ENCODE measurements around the gene TBC1D22A.

TBC1D22A gene

DNA sequence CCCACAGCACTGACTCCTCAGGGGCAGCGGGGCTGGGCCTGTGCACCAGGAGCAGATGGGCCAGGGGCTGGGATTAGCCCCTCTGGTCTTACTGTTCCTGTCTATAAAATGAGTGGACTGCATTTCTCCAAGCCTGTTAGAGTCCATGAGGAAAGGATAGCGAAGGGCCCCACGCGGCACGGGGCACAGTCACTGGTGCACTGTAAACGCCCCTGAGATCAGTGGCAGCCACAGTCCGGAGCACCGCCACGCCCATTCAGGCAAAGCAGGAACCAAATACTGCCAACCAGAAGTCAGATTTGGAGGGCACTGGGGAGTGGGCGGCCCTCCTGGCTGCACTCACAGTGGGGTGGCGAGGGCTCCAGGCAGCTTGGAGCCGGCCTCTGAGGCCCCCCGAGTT, 387.5 kb downstream of the TBC1D22A start:
- no peak for DNase-seq

DNA sequence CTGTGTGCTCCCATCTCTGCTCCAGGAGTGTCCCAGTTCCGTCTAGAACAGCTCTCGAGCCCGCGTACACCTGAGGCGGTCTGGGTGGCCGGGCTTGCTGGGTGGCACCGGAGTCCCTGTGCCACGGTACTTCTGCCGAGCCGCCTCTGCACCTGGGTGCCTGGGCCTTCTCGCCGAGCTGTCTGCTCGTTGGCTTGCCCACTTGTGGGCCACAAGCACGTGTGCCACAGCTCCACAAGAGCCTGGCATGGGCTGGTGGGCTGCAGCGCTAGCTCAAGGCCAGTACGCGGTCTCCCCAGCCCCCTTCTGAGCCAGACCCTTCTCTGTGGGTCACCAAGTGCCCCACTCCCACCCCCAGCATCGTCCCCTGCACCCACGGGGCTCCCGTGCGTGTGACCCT, 388.0 kb downstream of the TBC1D22A start:
- DNase-seq: no peak

DNA sequence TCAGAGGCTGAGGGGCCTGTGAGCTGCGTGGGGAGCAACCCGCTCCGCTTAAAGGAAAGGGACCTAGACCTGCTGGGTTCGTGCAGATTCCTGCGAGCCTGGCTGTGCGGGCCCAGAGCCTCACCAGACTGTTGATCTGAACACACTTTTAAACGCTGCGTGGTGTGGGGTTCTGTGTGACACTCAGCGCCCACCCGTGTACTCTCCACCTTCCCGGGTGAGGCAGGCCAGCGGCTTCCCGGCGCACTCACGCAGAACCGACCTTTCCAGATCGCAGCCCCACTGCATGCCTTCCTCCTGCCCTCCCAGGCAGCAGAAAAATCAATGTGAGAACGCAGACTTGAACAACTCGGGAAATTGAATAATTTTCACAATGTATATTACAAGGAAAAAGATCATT, 388.6 kb downstream of the TBC1D22A start:
- no peak for DNase-seq

DNA sequence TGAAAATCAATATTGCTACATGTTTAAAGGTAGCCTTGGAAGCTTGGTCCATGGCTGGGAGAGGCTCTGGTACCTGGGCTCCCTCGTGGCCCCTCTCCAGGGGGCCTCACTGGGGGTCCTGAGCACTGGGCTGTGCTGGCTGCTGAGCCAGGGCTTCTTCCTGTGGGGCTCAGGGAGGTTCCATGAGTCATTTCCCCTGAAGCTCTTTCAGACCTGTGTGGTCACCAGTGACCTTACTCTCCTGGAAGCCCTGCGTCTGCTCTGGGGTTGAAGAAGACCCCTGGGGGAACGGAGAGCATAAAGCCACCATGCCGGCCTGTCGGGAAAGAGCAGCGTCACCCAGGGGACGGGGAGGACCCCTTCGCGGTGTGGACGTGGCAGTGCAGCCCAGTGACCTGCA, 389.0 kb downstream of the TBC1D22A start:
- DNase-seq: no peak

DNA sequence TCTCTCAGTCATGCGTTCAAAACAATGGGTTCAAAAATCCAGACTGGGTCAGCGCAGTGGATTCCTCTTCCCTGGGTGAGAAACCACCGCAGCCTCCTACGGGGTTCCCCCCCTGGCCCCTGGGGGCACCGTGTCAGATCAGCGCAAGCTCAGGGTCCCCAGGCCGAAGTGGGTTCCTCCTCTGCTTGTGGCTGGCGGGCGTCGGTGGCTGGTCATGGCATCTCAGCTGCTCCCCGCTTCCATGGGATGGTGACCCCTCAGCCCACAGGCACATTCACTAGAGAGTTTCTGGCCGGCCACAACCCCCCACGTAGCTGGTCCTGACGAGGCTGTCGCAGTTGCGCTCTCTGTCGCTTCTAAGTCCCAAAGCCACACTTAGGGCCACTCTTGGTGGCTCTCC, 389.8 kb downstream of the TBC1D22A start:
- DNase-seq: no peak

DNA sequence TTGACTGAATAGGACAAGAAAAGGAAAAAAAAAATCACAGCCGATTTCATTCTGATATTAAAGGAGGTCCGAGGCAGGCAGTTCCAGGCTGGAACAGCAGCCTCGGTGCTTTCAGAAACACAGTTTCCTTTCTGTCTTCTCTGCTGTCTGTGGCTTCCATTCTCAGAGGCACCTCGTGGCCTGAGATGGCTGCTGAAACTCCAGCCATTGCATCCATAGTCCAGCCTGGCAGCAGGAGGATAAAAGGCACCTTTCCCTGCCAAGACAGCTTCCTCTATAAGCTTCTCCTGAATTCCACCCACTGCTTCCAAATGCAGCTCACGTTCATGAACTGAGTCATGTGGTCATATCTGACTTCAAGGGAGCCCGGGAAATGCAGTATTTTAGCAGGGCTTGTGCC, 390.5 kb downstream of the TBC1D22A start:
- DNase-seq: no peak

DNA sequence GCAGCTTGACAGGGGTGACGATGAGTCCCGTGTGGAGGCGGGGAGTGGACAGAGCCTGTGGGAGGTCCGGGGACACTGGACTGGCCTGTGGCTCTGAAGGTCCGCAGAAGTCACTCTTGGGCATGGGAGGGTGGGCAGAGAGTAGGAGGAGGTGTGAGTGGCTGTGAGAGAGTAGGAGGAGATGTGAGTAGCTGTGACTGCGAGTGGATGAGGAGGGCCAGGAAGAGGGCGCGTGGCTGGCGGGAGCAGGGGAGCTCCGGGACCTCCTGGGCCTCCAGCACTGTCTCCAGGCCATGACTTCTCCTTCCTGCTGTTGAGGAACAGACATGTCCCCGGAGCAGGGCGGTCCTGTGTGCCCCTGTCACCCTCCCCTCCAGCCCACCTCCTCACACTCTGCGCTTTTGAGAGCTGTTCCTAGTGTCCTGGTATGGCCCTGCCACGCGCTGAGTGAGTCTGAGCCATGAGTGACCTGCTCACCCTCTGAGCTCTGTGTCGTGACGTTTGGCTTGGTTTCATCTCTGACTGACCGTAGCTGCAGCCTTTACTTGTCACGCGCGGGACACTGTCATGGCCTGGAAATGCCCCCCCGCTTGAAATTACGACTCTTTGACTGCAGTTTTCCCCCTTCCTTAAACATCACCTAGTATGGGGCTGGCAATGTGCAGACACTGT, 391.5 kb downstream of the TBC1D22A start:
- DNase-seq: no peak

DNA sequence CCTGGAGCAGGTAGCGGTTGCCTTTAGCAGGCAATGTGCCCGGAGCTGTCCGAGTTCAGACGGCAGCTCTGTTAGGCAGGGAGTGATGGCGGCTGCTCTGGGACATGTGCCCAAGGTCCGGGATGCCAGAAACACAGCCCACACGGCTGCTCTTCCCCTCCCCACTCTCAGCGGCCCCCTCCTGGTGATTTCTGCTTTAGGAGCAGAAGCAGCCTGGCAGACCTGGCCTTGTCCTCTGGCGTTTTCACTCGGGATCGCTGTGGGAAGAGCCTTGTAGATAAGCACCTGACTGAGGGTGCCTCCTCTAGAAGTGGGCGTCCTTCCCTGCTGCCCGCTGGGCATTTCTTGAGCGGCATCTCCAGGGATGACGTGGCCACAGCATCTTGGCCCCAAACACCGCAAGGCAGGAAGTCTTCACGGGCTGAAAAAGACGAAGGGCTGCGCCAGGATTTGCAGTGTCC, 392.2 kb downstream of the TBC1D22A start:
- DNase-seq: no peak

DNA sequence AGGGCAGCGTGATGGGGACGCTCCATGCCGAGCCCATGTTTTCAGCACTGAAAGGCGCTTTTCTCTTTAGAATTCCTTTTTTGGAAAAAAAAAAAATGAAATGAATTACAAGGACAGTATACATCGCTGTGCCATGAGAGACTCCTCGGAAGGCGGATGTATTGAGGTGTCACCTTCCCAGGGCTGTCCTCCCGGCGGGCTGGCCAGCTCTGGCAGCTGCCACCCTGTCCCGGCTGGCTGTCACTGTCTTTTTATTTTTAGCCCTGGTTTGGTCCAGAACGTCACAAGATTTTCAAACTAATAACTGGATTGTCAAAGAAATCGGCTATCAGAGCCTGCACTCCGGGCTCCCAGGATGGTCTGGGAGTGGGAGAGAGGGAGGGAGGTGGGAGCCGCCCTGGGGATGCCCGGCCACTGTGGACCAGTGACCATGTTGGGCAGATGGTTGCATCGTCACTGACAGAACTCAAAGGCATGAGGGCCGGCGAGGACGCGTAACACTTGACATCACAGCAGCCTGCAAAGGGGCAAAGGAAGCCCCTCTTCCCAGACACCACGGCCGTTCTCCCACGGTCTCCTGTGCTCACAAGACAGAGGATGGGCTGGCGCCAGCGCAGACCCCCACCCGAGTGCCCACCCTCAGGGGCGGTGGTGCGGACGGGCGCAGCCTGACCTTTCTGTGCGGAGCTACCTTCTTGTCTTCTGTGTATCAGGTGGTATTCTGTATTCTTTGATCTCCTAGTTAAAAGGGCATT, 392.9 kb downstream of the TBC1D22A start:
- DNase-seq: no peak

DNA sequence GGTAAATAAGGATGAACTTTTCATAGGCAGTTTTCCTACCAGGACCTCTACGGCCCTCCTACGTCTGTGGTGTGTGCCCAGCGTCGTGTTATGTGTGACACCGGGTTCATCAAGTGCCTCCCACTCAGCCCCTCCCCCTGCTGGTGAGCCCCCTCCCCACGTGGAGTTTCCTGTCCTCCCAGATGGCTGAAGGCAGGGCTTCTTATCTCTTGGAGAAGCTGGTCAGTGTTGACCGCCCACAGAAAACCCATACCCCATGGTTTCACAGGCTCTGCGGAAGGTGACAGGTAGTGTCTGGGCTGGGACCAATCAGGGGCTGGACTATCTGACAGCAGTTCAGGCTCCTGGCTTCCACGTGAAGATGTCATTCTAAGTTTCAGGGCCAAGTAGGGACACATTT, 393.5 kb downstream of the TBC1D22A start:
- DNase-seq: no peak

DNA sequence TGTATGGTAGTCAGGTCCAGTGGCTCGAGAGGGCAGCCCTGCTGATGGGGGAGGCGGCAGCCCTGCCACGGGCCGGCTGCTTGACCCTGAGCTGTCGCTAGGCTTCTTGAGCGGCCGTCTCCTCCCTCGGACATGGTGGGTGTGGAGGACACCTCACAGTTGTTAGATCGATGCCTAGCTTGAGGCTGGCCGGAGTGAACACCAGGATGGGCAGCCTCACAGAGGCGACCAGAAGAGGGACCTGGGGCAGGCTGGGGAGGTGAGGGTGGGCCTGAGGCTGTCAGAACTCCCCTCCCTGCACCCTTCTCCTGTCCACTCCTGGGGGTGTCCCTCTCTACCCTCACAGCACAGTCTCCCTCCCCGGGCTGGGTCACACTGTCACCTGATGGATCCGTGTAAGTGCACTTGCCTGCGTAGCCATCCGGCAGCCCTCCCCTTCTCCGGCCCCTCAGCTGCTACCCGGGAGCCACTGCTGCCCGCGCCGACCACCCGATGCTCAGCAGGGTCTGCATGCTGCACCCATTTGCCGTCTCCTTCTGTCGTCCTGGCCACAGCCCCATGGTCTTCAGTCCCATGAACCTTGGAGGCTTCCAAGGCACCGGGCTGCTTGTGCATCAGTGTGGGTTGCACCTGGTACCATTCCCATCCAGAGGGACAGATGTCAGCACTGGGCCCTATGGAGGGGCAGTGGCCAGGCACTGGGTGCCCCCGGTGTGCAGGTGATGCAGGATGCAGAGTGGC, 394.1 kb downstream of the TBC1D22A start:
- no peak for DNase-seq

DNA sequence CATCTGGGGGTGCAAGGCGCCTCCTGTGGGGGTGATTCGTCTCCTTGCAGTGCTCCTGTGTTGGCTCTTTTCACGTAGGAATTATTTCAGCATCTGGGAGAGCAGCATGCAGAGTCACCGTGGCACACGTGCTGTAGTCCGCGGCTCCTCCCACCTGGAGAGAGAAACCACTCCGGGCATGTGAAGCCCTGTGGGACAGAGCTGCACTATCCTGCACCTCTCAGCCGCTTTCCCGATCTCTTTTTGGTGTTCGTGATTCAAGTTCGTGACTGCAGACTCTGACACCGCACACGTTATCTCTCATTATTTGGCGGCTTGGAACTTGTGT, 394.6 kb downstream of the TBC1D22A start:
- no peak for DNase-seq

DNA sequence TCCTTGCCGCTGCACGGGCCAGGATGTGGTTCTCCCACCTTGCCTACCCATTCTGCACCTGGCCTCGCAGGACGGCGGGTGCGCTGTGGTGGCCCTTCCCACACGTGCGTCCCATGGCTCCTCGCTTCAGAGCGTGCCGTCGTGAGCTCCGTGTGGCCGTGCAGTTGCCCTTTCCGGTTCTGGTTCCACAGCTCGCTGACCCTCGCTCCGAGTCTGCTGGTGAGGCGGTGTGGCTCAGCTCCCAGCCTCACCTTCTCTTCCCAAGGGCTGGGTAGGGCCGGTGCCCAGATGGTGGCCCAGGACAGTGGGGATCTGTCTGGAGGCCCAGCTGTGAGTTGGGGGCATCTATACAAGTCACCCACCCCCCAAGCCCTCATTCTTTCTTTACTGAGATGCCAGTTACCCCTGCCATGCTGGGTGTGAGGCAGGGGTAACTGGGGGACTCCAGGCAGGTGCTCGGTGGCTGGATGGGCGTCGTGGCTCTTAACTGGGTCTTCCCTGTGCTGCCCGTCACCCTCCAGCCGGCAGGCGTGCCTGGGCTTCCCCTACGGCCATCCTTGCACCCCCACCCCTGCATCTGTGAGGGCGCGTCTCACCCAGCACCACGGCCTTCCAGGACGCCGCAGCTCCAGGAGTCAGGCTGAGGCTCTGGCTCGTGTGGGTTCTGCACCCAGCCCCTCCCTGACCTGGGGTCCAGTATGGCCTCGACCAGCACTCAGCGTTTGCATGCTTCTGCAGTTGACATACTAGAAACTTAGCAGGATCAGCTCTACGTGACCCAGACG, 395.2 kb downstream of the TBC1D22A start:
- no peak for DNase-seq

DNA sequence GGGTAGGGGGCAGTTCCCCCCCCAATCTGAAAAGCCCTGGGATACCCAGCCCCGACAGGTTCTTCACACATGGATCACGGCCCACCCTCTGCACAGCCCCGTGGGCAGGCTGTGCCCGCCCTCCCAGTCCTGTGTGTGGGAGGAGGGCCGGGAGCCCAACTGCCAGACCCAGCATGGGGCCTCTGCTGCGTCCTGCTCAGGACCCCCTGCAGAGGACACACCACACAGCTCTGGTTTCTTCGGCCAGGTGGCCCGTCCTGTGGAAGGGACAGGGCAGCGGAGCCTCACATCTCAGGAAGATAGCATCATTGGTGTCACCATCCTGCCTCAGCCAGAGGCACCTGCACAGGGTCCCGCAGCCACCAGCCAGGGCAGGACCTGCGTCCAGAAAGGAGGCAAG, 396.0 kb downstream of the TBC1D22A start:
- DNase-seq: no peak

DNA sequence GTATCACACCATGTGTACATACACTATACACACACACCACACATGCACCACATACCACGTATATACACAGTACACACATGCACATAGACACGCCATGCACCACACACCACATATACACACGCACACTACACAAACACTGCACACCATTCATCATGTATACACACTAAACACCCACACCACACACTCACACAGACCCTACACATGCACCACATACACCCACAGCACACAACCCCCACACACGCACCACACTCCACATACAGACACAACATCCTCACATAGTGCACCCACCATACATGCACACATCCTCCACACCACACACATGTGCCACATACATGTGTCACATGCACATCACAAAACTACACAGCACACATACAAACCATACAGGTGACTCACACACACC, 397.1 kb downstream of the TBC1D22A start:
- no peak for DNase-seq

DNA sequence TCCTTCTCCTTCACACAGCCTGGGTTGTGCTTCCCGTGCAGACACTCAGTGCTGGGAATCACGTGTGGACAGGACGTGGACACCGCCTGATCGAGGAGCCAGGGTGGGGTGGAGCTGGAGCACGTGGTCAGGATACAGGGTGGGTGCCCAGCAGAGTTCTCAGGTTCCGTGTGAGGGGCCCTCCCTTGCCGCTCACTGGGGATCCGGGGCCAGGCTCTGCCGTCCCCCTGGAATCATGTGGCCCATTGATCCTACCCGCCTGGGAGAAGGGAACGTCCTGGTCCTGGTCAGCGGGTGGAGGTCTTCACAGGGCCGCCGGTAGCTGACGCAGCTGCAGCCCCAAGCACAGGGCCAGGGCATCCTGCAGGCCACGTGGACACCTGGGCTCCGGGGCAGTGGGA, 397.7 kb downstream of the TBC1D22A start:
- no peak for DNase-seq

DNA sequence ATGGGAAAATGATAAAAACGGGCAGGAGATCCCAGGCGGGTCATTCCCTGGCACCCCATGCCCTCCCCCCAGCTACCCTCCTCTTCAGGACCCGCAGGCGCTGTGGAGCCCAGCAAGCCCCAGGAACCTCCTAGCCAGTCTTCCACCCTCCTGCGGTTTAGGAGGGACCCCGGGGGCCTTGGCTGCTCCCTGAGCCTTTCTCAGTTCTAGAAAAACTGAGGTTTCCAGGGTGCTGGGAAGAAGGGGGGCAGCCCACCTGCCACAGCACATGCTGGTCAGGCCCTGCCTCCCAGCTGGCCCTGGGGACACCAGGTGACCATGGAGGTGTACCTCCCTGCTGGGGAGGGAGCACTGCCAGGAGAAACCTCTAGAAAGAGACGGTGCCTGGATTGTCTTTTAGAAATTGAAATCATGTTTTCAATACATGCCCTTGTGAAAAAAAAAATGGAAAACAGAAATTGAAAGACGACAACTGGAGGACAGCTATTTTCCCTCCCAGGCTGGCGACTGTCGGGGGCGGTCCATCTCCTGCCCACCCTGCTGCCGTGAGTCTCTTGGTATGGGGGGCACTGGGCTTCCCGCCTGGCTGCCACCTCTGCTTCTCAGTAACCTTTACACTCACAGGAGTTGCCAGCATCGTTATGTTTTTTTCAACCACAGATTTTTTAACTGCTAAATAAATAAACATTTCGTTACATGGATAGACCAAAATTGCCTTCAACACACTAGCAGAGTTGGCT, 398.5 kb downstream of the TBC1D22A start:
- DNase-seq: no peak

DNA sequence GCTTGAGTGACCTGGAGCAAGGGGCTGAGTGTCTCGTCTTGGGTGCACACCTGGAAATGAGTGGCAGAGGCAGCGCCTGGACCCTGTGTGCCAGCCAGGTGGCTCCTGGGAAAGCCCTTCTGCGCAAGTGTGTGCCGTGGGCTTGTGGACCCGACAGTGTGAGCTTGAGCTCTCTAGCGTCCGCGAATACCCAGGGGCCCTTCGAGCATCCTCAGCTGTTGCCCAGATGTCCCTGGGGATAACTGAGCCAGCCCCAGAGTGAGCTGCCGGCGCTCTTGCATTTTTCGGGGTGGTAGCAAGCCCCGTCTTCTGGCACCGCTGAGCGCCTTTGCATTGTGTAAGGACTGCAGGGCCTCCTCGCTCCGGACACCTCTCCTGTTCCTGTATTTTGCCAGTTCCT, 399.2 kb downstream of the TBC1D22A start:
- no peak for DNase-seq

DNA sequence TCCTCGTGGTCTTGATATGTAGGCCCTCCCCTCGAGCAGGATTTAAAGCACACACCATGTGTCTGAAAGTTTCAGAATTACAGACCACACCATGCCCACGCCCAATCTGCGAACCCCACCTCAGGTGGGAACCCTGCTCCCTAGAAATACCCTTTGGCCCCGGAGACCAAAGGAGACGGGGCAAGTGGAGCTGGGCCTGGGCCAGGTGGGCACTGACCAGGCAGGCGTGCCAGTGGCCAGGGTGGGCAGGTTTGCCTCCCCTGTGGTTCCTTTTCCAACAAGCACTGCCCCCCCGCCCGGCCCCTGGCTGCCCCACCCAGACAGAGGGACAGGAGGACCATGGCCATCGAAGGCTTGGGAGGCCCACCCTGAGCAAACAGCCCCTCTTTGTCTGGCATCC, 400.4 kb downstream of the TBC1D22A start:
- DNase-seq: no peak

DNA sequence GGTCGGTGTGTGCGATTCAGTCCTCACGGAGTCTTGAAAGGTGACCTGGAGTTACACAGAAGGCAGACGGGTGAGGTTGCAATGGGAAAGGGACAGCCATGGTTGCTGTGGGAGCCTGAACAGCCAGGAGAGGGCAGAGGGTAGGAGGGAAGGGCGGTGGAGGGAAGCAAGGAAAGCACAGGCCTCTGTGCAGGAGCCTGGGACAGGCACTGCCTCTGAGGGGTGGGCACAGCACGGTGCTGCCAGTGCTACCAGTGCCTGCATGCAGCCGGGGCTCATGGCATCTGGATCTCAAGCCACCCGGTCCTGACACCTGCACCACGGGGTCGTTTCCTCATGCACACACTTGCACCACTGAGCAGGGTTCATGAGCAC, 401.0 kb downstream of the TBC1D22A start:
- DNase-seq: no peak

DNA sequence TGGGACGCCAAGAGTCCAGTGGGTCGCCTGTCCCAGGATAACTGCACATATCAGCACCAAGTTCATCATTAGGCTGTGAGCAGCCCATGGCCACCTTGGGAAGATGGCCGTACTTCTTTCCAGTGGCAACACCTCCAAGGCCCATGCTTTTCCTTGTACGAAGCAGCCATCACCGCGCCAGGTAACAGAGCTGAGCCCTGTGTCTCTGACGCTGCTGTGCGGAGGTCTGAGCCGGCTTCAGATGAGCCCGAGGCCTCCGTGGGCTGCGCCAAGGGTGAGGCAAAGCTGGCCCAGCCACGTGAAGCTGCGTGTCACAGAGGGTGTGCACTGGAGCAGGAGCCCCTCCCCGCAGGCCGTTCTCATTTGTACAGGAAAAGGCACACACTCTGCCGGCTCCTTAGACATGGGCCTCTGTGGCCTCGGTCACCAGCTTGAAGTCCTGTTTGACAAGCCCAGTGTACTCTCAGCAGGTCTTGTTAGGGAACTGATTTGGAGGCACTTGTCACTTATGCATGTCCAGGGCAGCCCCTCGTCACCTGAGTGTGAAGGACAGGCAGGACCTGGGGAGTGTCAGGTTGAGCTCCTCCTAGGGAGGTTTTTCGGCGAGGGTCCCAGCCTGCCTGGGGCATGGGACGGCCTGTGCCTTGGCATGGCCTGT, 401.5 kb downstream of the TBC1D22A start:
- no peak for DNase-seq

Measured in activated CD4-positive, alpha-beta T cell treated with anti-CD3 and anti-CD28 coated beads, Interleukin-10, Interleukin-2, amounts not matched to agents 100 ng/mL and 50 ng/mL, durations not matched to agents 16 hours and 8 hours (primary cell).